ENCODE data around the gene ZNF853. TPM values are rescaled to one million over a fixed set of nuclear protein-coding genes. Genes with fewer than 3 reads are reported as not detected.

ZNF853 gene
- total and polyA plus RNA-seq, 12 donors: 1.2 to 15.3 (median 4.7) TPM

GRCh38 chr7:6639032-6639431 lies 23.6 kb downstream of the ZNF853 start:
- peaks cover 0 to 16% of the 10 kb centered on the region in 2 donors for H3K4me1 ChIP-seq (replicated peaks in 1 of 2)
- intact Hi-C loops (cut with DNase I): no loop called here
- no peaks in the 10 kb centered on the region for H3K9me3 ChIP-seq (replicated peaks in 1 of 3)
- TF ChIP-seq, protein P1, sequence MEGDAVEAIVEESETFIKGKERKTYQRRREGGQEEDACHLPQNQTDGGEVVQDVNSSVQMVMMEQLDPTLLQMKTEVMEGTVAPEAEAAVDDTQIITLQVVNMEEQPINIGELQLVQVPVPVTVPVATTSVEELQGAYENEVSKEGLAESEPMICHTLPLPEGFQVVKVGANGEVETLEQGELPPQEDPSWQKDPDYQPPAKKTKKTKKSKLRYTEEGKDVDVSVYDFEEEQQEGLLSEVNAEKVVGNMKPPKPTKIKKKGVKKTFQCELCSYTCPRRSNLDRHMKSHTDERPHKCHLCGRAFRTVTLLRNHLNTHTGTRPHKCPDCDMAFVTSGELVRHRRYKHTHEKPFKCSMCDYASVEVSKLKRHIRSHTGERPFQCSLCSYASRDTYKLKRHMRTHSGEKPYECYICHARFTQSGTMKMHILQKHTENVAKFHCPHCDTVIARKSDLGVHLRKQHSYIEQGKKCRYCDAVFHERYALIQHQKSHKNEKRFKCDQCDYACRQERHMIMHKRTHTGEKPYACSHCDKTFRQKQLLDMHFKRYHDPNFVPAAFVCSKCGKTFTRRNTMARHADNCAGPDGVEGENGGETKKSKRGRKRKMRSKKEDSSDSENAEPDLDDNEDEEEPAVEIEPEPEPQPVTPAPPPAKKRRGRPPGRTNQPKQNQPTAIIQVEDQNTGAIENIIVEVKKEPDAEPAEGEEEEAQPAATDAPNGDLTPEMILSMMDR (IDR thresholded peaks at IDR 0.05): no peak
- no peak for TF ChIP-seq POLR2A (IDR thresholded peaks at IDR 0.05)
- DNase-seq: no peak
- no peaks in the 10 kb centered on the region for H3K27me3 ChIP-seq
- no peak overlapping the region for H3K4me3 ChIP-seq
- no peak overlapping the region for H3K27ac ChIP-seq
- 80 to 88% (median 86%) methylated on average over 4 of the region's 4 CpGs for WGBS, 4 donors
- peaks cover 0 to 33% of the 10 kb centered on the region in 2 donors for H3K36me3 ChIP-seq (replicated peaks in 1 of 2)

- WGBS, 4 donors: 86 to 98% (median 95%) methylated on average over 8 to 11 of the region's 11 CpGs
- intact Hi-C loops (cut with DNase I): no loop called here
- H3K36me3 ChIP-seq (replicated peaks in 1 of 2): peaks cover 0 to 39% of the 10 kb centered on the region in 2 donors
Observed at GRCh38 chr7:6639627-6640026, 24.2 kb downstream of the ZNF853 start.

GRCh38 chr7:6640246-6640721 lies 24.9 kb downstream of the ZNF853 start:
- no peak for DNase-seq
- Histone ChIP-seq H3K4me1 (replicated peaks in 1 of 2) (peaks cover 0 to 16% of the 10 kb centered on the region in 2 donors), H3K27me3 (no peaks in the 10 kb centered on the region), H3K36me3 (replicated peaks in 1 of 2) (peaks cover 0 to 46% of the 10 kb centered on the region in 2 donors), H3K4me3 (no peak overlapping the region), H3K9me3 (replicated peaks in 1 of 3) (no peaks in the 10 kb centered on the region), H3K27ac (no peak overlapping the region)
- 71 to 79% (median 79%) methylated on average over 11 of the region's 11 CpGs for WGBS, 4 donors
- TF ChIP-seq, protein P1 (IDR thresholded peaks at IDR 0.05): no peak
- no peak for TF ChIP-seq POLR2A (IDR thresholded peaks at IDR 0.05)
- intact Hi-C loops (cut with DNase I): no loop called here

More at GRCh38 chr7:6639627-6640026, 24.2 kb downstream of the ZNF853 start:
- Histone ChIP-seq H3K27me3 (no peaks in the 10 kb centered on the region), H3K4me3 (no peak overlapping the region), H3K27ac (no peak overlapping the region), H3K9me3 (replicated peaks in 1 of 3) (no peaks in the 10 kb centered on the region), H3K4me1 (replicated peaks in 1 of 2) (peaks cover 0 to 16% of the 10 kb centered on the region in 2 donors)
- no peak for TF ChIP-seq POLR2A (IDR thresholded peaks at IDR 0.05)
- TF ChIP-seq, protein P1 (IDR thresholded peaks at IDR 0.05): no peak
- no peak for DNase-seq

DNA sequence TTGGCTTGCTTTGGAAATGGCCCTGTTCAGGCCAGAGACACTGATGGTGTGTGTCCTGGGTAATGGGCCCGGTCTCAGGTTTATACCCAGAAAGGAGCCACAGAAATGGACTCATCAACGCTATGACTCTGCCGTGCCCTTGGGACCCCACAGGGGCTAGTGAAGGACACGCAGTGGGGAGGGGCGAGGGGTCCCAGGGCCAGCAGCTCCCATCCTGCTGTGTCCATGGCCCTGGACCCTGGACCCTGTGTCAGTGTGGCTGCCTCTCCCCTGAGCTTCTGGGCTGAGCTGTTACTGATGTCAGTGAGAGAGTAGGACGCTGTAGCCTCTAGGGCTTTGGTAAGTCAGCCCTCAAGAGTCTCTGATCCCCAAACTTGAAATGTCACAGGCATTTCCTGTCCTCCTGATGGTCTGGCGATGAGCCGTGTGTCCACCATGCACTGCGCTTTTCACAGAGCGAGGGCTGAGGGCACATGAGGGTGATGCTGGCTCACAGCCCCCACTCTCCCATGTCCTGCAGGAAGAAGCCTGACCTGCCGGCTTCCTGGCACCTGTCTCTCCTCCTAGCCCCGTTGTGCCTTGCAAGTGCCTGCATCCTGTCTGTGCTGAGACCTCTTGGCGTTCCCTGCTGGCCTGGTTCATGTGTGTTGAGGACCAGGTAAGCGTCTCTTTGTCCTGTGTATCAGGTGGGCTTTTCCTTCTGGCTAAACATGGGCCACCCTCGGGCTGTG lies 26.1 kb downstream of the ZNF853 start:
- Histone ChIP-seq H3K4me1 (replicated peaks in 1 of 2) (peaks cover 0 to 13% of the 10 kb centered on the region in 2 donors), H3K9me3 (replicated peaks in 1 of 3) (no peaks in the 10 kb centered on the region), H3K36me3 (replicated peaks in 1 of 2) (peaks cover 0 to 53% of the 10 kb centered on the region in 2 donors), H3K27me3 (no peaks in the 10 kb centered on the region), H3K4me3 (no peak overlapping the region), H3K27ac (no peak overlapping the region)
- no peak for DNase-seq
- 81 to 87% (median 83%) methylated on average over 13 to 15 of the region's 15 CpGs for WGBS, 4 donors
- TF ChIP-seq POLR2A (IDR thresholded peaks at IDR 0.05): no peak
- TF ChIP-seq, protein P1 (IDR thresholded peaks at IDR 0.05): no peak
- intact Hi-C loops (cut with DNase I): no loop called here
